Karpas-422 (cell line): Measurements from ENCODE around the gene GALNT8. TPM values are rescaled to one million over a fixed set of nuclear protein-coding genes. Genes with fewer than 3 reads are reported as not detected.

Experiments used
- DNase-seq: peaks from one replicate; pipeline ENCODE4 v3.0.0-alpha.2; 2015
- H2AFZ ChIP-seq: fragments of 200-600 bp; sonication (generic); 2 replicates; pipeline ENCODE4 v1.6.1; 2014; ENCODE audit warnings: antibody characterized with exemption, low read length, mixed read lengths
- H3K27ac ChIP-seq: fragments of 200-600 bp; sonication (generic); 2 replicates; pipeline ENCODE4 v1.5.1; 2014; ENCODE audit warnings: mild to moderate bottlenecking, low read length, moderate library complexity
- H3K27me3 ChIP-seq: fragments of 200-600 bp; sonication (generic); 2 replicates; pipeline ENCODE4 v1.6.1; 2014; ENCODE audit warnings: low read length, mixed read lengths
- H3K36me3 ChIP-seq: fragments of 200-600 bp; sonication (generic); 2 replicates; pipeline ENCODE4 v1.6.1; 2014; ENCODE audit warnings: low read length, mixed read lengths; ENCODE audit not compliant: insufficient read depth
- H3K4me1 ChIP-seq: fragments of 200-600 bp; sonication (generic); 2 replicates; pipeline ENCODE4 v1.6.1; 2014; ENCODE audit warnings: mild to moderate bottlenecking, low read length, mixed read lengths
- H3K4me2 ChIP-seq: fragments of 200-600 bp; sonication (generic); 2 replicates; pipeline ENCODE4 v1.6.1; 2014; ENCODE audit warnings: low read length, low read depth, mild to moderate bottlenecking; ENCODE audit not compliant: poor library complexity, severe bottlenecking
- H3K4me3 ChIP-seq: fragments of 200-600 bp; sonication (generic); 2 replicates; pipeline ENCODE4 v1.5.1; 2014; ENCODE audit warnings: mild to moderate bottlenecking, antibody characterized with exemption, low read length, mixed read lengths
- H3K79me2 ChIP-seq: fragments of 200-600 bp; sonication (generic); 2 replicates; pipeline ENCODE4 v1.6.1; 2014; ENCODE audit warnings: mild to moderate bottlenecking, low read length, mixed read lengths
- H3K9ac ChIP-seq: fragments of 200-600 bp; sonication (generic); 2 replicates; pipeline ENCODE4 v1.6.0; 2014; ENCODE audit warnings: low read length
- H3K9me2 ChIP-seq: fragments of 200-600 bp; sonication (generic), shearing (Covaris generic); replicated peaks from 2 replicates; pipeline ENCODE4 v1.6.0; 2014; ENCODE audit warnings: mild to moderate bottlenecking, low read length, moderate library complexity; ENCODE audit not compliant: insufficient read depth
- H3K9me3 ChIP-seq: fragments of 300-700, 200-600 bp; sonication (generic); 2 replicates; pipeline ENCODE4 v1.6.1; 2014; ENCODE audit warnings: low read length, mixed read lengths
- H4K20me1 ChIP-seq: fragments of 200-600 bp; sonication (generic); 2 replicates; pipeline ENCODE4 v1.6.1; 2014; ENCODE audit warnings: mild to moderate bottlenecking, antibody characterized with exemption, low read length, low read depth; ENCODE audit not compliant: insufficient read depth
- total RNA-seq: library from RNA; depleted of rRNA; stranded (reverse); fragments of >200 nt; shearing (Covaris generic); gene quantifications from 2 replicates; pipeline ENCODE4 v1.2.3, GENCODE V29; 2014; ENCODE audit warnings: low replicate concordance

Gene GALNT8
- total RNA-seq, 1 experiment from 2014 or later, result not detected

DNA sequence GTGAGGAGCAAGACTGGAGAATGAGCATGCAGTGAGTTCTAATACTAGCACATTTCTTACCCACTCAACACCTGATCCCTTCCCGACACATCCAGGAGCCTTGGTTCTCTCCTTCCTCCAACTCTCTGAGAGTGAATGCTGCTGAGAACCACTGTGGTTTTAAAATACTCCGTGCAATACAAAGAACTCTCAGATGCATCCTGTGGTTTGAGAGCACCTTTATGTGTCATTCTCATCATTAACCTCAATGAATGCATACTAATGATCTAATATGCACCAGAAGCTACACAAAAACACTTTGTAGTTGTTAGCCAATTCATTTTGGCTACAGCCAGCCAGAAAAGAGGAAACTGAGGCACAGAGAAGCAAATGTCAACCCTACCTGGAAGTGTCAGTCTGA, 87.6 kb downstream of the GALNT8 start:
- no peak overlapping the region for H3K4me3 ChIP-seq
- no peak for DNase-seq
- no peak overlapping the region for H2AFZ ChIP-seq
- no peaks in the 10 kb centered on the region for H4K20me1 ChIP-seq
- H3K4me1 ChIP-seq, result no peaks in the 10 kb centered on the region
- no peaks in the 10 kb centered on the region for H3K9me3 ChIP-seq
- H3K27ac ChIP-seq, result no peak overlapping the region
- no peak overlapping the region for H3K9ac ChIP-seq
- H3K27me3 ChIP-seq, result no peaks in the 10 kb centered on the region
- no peak overlapping the region for H3K4me2 ChIP-seq
- no peaks in the 10 kb centered on the region for H3K79me2 ChIP-seq
- no peaks in the 10 kb centered on the region for H3K9me2 ChIP-seq
- no peaks in the 10 kb centered on the region for H3K36me3 ChIP-seq

DNA sequence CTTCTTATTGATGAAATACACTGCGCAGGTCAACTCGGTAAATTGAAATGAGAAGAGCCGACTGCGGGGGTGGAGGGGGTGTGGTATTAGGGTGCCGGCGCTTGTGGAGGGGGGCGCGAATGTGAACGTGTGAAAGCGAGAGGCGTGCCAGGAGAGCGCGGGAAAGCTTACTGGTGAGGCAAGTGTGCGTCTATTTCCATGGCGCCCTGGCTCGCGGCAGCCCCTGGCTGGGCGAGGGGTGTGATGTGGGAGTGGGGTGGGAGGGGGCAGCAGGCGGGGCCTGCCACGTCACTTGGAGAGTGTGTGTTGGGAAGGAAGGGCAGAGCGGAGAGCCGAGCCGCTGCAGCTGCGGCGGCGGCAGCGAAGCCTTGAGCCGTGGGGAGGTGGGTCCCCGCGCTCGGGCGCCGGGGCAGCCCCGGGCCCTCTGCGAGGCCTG, 88.8 kb downstream of the GALNT8 start:
- Histone ChIP-seq H3K36me3 (no peaks in the 10 kb centered on the region), H3K27ac (no peak overlapping the region), H3K9me3 (no peaks in the 10 kb centered on the region), H3K9me2 (no peaks in the 10 kb centered on the region), H3K4me1 (no peaks in the 10 kb centered on the region), H3K79me2 (no peaks in the 10 kb centered on the region), H4K20me1 (no peaks in the 10 kb centered on the region), H2AFZ (no peak overlapping the region), H3K4me3 (no peak overlapping the region), H3K4me2 (no peak overlapping the region), H3K9ac (no peak overlapping the region), H3K27me3 (no peaks in the 10 kb centered on the region)
- DNase-seq, result no peak

DNA sequence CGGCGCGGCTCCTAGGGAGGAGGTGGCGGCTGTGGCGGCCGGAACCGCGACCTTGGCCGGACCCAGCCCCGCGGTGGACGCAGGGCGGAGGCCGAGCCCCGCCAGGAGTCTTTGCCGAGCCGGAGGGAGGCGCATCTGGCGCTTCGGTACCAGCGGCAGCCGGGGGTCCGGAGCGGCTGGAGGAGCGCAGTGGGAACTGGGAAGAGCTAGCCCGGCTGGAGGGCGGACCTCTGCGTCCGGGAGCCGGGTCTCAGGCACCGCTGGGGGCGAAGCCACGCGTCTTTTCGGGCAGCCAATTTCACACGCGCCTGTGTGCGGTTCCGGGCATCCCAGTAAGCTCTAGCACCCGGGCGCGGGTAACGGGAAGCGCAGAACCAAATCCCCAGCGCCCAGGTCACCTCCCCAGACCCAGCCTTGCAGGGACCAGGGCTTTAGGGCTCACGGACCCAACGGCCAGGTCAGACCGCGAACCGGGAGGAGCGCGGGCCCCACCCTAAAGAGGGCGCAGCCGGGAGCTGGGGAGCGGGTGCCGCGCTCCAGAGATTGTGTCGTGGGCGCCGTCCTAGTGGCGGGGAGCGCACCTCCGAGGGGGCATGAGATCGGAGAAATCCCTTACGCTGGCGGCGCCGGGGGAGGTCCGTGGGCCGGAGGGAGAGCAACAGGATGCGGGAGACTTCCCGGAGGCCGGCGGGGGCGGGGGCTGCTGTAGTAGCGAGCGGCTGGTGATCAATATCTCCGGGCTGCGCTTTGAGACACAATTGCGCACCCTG, 89.4 kb downstream of the GALNT8 start:
- Histone ChIP-seq H3K9me3 (no peaks in the 10 kb centered on the region), H3K79me2 (no peaks in the 10 kb centered on the region), H4K20me1 (no peaks in the 10 kb centered on the region), H3K9me2 (no peaks in the 10 kb centered on the region), H3K9ac (no peak overlapping the region), H3K4me2 (no peak overlapping the region), H2AFZ (no peak overlapping the region), H3K4me1 (no peaks in the 10 kb centered on the region), H3K27me3 (no peaks in the 10 kb centered on the region), H3K4me3 (no peak overlapping the region), H3K27ac (no peak overlapping the region), H3K36me3 (no peaks in the 10 kb centered on the region)
- no peak for DNase-seq

DNA sequence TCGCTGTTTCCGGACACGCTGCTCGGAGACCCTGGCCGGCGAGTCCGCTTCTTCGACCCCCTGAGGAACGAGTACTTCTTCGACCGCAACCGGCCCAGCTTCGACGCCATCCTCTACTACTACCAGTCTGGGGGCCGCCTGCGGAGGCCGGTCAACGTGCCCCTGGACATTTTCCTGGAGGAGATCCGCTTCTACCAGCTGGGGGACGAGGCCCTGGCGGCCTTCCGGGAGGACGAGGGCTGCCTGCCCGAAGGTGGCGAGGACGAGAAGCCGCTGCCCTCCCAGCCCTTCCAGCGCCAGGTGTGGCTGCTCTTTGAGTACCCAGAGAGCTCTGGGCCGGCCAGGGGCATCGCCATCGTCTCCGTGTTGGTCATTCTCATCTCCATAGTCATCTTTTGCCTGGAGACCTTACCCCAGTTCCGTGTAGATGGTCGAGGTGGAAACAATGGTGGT, 90.0 kb downstream of the GALNT8 start:
- Histone ChIP-seq H3K9me2 (no peaks in the 10 kb centered on the region), H4K20me1 (no peaks in the 10 kb centered on the region), H3K79me2 (no peaks in the 10 kb centered on the region), H3K9me3 (no peaks in the 10 kb centered on the region), H3K27me3 (no peaks in the 10 kb centered on the region), H3K4me1 (no peaks in the 10 kb centered on the region), H3K36me3 (no peaks in the 10 kb centered on the region), H2AFZ (no peak overlapping the region), H3K27ac (no peak overlapping the region), H3K9ac (no peak overlapping the region), H3K4me2 (no peak overlapping the region), H3K4me3 (no peak overlapping the region)
- no peak for DNase-seq

DNA sequence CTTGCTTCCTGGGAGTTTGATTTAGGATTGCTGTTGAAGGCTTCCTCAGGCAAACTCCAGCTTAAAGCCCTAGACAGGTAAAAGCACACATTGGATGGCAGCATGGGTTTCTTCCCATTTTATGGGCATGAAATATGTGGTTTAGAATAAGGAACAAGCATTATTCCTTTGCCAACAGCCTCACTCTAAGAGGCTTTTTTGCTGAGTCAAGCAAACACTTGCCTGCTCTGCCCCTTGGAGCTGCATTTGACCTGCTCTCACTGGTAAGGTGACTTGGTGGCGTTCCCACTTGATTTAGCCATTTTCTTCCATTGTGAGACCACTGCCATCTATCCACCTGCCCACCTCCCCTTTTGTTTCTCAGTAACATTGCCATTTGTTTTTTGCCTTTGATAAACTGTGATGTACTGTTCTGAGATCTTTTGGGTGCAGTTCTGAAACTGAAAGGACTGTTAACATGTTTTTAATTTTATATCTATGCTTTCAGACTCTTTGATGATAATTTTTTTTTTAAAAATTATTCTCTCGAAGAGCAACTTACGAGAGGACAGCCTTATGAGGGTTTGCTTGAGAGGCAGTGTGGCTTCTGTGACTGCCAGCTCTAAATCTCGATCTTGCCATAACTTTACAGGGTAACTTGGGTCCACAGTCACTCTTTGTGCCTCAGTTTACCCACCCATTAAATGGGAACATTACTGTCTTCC, 92.6 kb downstream of the GALNT8 start:
- Histone ChIP-seq H3K27ac (no peak overlapping the region), H3K4me3 (no peak overlapping the region), H3K9me2 (no peaks in the 10 kb centered on the region), H3K79me2 (no peaks in the 10 kb centered on the region), H3K36me3 (no peaks in the 10 kb centered on the region), H3K27me3 (no peaks in the 10 kb centered on the region), H3K9me3 (no peaks in the 10 kb centered on the region), H2AFZ (no peak overlapping the region), H3K4me2 (no peak overlapping the region), H4K20me1 (no peaks in the 10 kb centered on the region), H3K4me1 (peaks cover 7% of the 10 kb centered on the region), H3K9ac (no peak overlapping the region)
- DNase-seq, result no peak

DNA sequence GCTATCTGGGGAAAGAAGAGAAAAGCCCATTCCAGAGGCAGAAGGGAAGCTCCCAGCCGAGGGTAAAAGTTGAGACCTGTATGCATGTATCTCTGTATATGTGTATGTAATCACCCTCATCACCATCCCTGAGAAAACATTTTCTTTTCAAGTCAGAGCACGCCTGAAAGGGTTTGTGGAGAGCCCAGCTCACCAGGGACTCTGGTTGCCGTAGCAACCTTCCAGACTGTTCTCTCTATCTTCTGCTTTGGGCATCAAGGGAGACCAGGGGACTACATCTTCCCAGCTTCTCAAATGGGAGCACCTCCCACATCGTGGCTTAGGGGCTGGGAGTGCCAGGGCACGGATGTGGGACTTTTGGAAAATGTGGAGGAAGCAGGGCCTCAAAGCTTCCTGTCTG, 93.5 kb downstream of the GALNT8 start:
- Histone ChIP-seq H3K27ac (no peak overlapping the region), H3K27me3 (no peaks in the 10 kb centered on the region), H3K36me3 (no peaks in the 10 kb centered on the region), H3K4me3 (no peak overlapping the region), H2AFZ (no peak overlapping the region), H4K20me1 (no peaks in the 10 kb centered on the region), H3K9me2 (no peaks in the 10 kb centered on the region), H3K9me3 (no peaks in the 10 kb centered on the region), H3K4me1 (peaks cover 7% of the 10 kb centered on the region), H3K79me2 (no peaks in the 10 kb centered on the region), H3K9ac (no peak overlapping the region), H3K4me2 (no peak overlapping the region)
- no peak for DNase-seq

DNA sequence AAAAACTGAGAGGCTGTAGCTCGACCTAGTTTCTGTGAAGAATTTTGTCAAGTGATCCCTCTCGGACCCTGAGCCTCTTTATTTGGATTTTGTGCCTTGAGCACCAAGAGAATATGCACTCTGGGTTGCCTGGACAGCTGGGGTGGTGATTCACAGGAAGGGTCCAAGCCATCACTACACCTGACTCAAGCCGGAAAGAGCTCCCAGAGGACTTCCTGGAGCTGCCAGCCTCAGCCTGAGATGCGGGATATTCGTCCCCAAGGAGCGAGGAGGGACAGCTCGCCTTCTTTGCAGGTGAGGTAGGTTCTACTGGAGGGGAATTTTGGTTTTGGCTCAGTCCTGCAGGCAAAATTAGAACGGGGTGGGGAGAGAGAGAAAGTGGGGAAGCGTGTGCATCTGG, 94.3 kb downstream of the GALNT8 start:
- DNase-seq, result no peak
- Histone ChIP-seq H3K4me2 (no peak overlapping the region), H3K27ac (no peak overlapping the region), H4K20me1 (no peaks in the 10 kb centered on the region), H3K9me3 (no peaks in the 10 kb centered on the region), H3K79me2 (no peaks in the 10 kb centered on the region), H3K27me3 (no peaks in the 10 kb centered on the region), H3K9me2 (no peaks in the 10 kb centered on the region), H3K4me3 (no peak overlapping the region), H3K36me3 (no peaks in the 10 kb centered on the region), H3K9ac (no peak overlapping the region), H2AFZ (no peak overlapping the region), H3K4me1 (peaks cover 9% of the 10 kb centered on the region)

DNA sequence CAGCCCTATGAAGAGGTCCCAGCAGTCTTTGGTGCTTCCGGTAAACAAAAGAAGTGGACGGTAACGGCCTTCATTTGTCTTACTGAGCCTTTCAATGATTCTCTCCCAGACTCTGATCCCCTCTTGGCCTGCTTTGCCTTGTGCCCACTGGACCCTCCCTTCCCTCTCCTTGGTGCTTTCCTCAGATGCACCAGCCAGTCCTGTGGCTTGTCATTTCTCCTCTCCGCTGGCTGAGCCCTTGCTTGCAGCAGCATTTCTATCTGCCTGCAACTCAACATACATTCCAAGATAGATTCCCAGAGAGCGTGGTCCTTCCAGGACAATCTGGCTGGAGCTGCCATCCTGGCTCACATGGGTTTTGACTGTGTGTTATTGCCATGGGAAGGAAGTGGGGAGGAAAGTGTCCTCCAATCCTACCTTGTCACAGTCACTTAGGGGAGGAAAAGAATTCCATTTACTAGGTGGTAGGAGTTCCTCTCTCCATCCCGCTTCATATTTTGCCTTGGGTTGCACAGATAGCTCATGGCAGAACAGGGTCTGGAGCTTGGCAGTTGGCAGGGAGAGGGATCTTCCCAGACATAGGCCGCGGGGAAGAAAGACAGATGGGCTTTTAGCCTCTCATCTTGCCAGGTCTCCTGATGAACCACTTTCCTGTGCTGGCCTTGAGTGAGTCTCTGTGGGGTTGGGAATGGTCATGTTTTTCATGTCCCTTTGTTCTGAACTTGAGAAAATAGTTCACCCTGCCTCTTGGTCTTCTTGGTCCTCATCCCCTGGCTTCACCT, 96.7 kb downstream of the GALNT8 start:
- peaks cover 23% of the 10 kb centered on the region for H3K4me1 ChIP-seq
- no peak for DNase-seq
- no peaks in the 10 kb centered on the region for H3K9me2 ChIP-seq
- H2AFZ ChIP-seq, result no peak overlapping the region
- H3K79me2 ChIP-seq, result no peaks in the 10 kb centered on the region
- no peaks in the 10 kb centered on the region for H3K9me3 ChIP-seq
- no peak overlapping the region for H3K4me2 ChIP-seq
- no peak overlapping the region for H3K4me3 ChIP-seq
- H3K27me3 ChIP-seq, result no peaks in the 10 kb centered on the region
- H3K27ac ChIP-seq, result no peak overlapping the region
- H4K20me1 ChIP-seq, result no peaks in the 10 kb centered on the region
- H3K36me3 ChIP-seq, result no peaks in the 10 kb centered on the region
- H3K9ac ChIP-seq, result no peak overlapping the region
